ENCODE measurements around the gene THAP8.

DNA sequence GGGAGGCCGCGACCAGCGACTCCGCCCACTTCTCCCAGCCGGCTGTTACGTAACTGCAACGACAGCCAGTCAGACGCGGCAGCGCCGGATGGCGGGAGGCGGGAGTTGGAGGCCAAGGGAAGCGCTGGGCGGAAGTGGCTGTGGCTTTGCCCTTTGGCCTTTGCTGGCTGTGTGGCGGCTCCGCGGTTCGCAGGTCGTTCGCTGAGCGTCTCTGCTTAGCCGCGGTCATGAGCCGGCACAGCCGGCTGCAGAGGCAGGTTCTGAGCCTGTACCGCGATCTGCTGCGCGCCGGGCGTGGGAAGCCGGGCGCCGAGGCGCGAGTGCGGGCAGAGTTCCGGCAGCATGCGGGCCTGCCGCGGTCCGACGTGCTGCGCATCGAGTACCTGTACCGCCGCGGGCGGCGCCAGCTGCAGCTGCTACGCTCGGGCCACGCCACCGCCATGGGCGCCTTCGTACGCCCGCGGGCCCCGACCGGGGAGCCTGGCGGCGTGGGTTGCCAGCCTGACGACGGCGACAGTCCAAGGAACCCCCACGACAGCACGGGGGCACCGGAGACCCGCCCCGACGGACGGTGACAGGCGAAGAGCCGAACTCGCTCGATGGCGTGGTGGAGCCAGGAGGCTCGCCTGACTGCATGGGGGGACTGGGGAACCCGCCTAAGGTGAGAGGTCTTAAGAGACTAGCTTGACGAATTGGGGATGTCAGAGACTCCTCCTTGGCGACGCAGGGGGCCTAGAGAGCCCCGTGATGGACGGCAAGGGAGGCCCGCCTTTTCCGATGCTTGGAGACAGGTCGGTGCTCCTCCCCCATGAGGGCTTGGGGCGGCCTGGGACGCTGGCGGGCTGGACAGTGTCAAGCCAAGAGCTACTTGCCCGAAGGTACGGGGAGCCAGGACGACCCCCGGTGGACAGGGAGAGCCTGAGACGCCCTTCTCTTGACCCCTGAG is 58.8 kb downstream of the THAP8 start, which contains the start of gene SDHAF1:
- TF ChIP-seq ZNF596 (tag by site-specific recombination; IDR thresholded peaks at IDR 0.05) = 0 out of 2 replicates have a peak, but pooled peaks have one; percentile 50
- peak; percentile 97 for TF ChIP-seq ZNF629 (tag by site-specific recombination; IDR thresholded peaks at IDR 0.05)
- TF ChIP-seq, protein P1, sequence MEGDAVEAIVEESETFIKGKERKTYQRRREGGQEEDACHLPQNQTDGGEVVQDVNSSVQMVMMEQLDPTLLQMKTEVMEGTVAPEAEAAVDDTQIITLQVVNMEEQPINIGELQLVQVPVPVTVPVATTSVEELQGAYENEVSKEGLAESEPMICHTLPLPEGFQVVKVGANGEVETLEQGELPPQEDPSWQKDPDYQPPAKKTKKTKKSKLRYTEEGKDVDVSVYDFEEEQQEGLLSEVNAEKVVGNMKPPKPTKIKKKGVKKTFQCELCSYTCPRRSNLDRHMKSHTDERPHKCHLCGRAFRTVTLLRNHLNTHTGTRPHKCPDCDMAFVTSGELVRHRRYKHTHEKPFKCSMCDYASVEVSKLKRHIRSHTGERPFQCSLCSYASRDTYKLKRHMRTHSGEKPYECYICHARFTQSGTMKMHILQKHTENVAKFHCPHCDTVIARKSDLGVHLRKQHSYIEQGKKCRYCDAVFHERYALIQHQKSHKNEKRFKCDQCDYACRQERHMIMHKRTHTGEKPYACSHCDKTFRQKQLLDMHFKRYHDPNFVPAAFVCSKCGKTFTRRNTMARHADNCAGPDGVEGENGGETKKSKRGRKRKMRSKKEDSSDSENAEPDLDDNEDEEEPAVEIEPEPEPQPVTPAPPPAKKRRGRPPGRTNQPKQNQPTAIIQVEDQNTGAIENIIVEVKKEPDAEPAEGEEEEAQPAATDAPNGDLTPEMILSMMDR (tag by site-specific recombination; IDR thresholded peaks at IDR 0.05) = no peak; the same call in 1 of the 2 replicates
- no peak for TF ChIP-seq ZNF558 (tag by site-specific recombination; IDR thresholded peaks at IDR 0.05)
- TF ChIP-seq YY1 (tag by site-specific recombination; IDR thresholded peaks at IDR 0.05) = peak; percentile 83
- TF ChIP-seq, protein P2, sequence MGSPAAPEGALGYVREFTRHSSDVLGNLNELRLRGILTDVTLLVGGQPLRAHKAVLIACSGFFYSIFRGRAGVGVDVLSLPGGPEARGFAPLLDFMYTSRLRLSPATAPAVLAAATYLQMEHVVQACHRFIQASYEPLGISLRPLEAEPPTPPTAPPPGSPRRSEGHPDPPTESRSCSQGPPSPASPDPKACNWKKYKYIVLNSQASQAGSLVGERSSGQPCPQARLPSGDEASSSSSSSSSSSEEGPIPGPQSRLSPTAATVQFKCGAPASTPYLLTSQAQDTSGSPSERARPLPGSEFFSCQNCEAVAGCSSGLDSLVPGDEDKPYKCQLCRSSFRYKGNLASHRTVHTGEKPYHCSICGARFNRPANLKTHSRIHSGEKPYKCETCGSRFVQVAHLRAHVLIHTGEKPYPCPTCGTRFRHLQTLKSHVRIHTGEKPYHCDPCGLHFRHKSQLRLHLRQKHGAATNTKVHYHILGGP (tag by site-specific recombination; IDR thresholded peaks at IDR 0.05) = no peak
- 0 out of 2 replicates have a peak, but pooled peaks have one; percentile 64 for TF ChIP-seq ZNF10 (tag by site-specific recombination; IDR thresholded peaks at IDR 0.05)
- TF ChIP-seq, protein P3, sequence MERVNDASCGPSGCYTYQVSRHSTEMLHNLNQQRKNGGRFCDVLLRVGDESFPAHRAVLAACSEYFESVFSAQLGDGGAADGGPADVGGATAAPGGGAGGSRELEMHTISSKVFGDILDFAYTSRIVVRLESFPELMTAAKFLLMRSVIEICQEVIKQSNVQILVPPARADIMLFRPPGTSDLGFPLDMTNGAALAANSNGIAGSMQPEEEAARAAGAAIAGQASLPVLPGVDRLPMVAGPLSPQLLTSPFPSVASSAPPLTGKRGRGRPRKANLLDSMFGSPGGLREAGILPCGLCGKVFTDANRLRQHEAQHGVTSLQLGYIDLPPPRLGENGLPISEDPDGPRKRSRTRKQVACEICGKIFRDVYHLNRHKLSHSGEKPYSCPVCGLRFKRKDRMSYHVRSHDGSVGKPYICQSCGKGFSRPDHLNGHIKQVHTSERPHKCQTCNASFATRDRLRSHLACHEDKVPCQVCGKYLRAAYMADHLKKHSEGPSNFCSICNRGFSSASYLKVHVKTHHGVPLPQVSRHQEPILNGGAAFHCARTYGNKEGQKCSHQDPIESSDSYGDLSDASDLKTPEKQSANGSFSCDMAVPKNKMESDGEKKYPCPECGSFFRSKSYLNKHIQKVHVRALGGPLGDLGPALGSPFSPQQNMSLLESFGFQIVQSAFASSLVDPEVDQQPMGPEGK (tag by site-specific recombination; IDR thresholded peaks at IDR 0.05) = peak; percentile 77; the same call in 1 of the 2 replicates
- TF ChIP-seq ZNF274 (IDR thresholded peaks at IDR 0.05; ENCODE audit: low read length) = no peak
- TF ChIP-seq ZNF274 (tag by site-specific recombination; IDR thresholded peaks at IDR 0.05; ENCODE audit: borderline replicate concordance) = no peak
- TF ChIP-seq HOXA7 (CRISPR knock-in tag; IDR thresholded peaks at IDR 0.05; ENCODE audit: borderline replicate concordance) = peak; percentile 71; the same call in 1 of the 2 replicates
- no peak; the same call in 1 of the 2 replicates for TF ChIP-seq ZNF513 (tag by site-specific recombination; IDR thresholded peaks at IDR 0.05)
- peak; percentile 87 for TF ChIP-seq ZBTB17 (tag by site-specific recombination; IDR thresholded peaks at IDR 0.05)

All from HEK293 (cell line).